Activated T-helper 1 cell treated with anti-CD3 and anti-CD28 coated beads, Interleukin-12 subunit alpha, Interleukin-12 subunit beta, Interleukin-2, Interleukin-4 antibody, amounts not matched to agents 30 ng/mL and 10 ng/mL and 1 ng/mL, durations not matched to agents 14 hours and 24 hours and 36 hours (primary cell): ENCODE data around the gene AACS. TPM values are rescaled to one million over a fixed set of nuclear protein-coding genes. Genes with fewer than 3 reads are reported as not detected.

ENCODE experiments used
- DNase-seq: peaks from one replicate; pipeline ENCODE4 v3.0.0; 2021; ENCODE audit warnings: low spot score
- H3K27ac Mint-ChIP-seq: one replicate; pipeline ENCODE4 v1.8.0; 2021; ENCODE audit warnings: mild to moderate bottlenecking, mixed read lengths
- H3K27me3 Mint-ChIP-seq: one replicate; pipeline ENCODE4 v1.8.0; 2022; ENCODE audit warnings: mild to moderate bottlenecking, moderate library complexity, mixed read lengths; ENCODE audit not compliant: insufficient read depth
- H3K36me3 Mint-ChIP-seq: one replicate; pipeline ENCODE4 v1.8.0; 2021; ENCODE audit warnings: low read depth, mixed read lengths
- H3K4me1 Mint-ChIP-seq: one replicate; pipeline ENCODE4 v1.8.0; 2021; ENCODE audit warnings: low read depth, mixed read lengths
- H3K4me3 Mint-ChIP-seq: one replicate; pipeline ENCODE4 v1.8.0; 2021; ENCODE audit warnings: mild to moderate bottlenecking, moderate library complexity, mixed read lengths
- H3K9me3 Mint-ChIP-seq: one replicate; pipeline ENCODE4 v1.8.0; 2021; ENCODE audit warnings: mixed read lengths
- intact Hi-C: fragments of 100-400 bp; cut with micrococcal nuclease; formaldehyde crosslinking; loops from one replicate; pipeline ENCODE4 v1.15.1; 2024
- total RNA-seq: library from RNA; stranded (reverse); gene quantifications from 2 replicates; pipeline ENCODE4 v1.2.3, GENCODE V29; 2022

The AACS gene
- total RNA-seq, 1 donor from 2014 or later = 27.8 TPM

GRCh38 chr12:125160281-125160955 lies 95.2 kb downstream of the AACS start:
- Mint-ChIP-seq H3K4me1 (no peaks in the 10 kb centered on the region), H3K27ac (no peak overlapping the region), H3K36me3 (no peaks in the 10 kb centered on the region), H3K27me3 (peaks cover 2% of the 10 kb centered on the region), H3K4me3 (no peak overlapping the region), H3K9me3 (no peaks in the 10 kb centered on the region)
- intact Hi-C loops = no loop called here
- no peak for DNase-seq

- Mint-ChIP-seq H3K4me3 (no peak overlapping the region), H3K27ac (no peak overlapping the region), H3K9me3 (no peaks in the 10 kb centered on the region), H3K36me3 (no peaks in the 10 kb centered on the region), H3K4me1 (no peaks in the 10 kb centered on the region), H3K27me3 (peaks cover 2% of the 10 kb centered on the region)
- intact Hi-C loops = no loop called here
- no peak for DNase-seq
Observed at GRCh38 chr12:125161712-125162022, 96.4 kb downstream of the AACS start.

DNA sequence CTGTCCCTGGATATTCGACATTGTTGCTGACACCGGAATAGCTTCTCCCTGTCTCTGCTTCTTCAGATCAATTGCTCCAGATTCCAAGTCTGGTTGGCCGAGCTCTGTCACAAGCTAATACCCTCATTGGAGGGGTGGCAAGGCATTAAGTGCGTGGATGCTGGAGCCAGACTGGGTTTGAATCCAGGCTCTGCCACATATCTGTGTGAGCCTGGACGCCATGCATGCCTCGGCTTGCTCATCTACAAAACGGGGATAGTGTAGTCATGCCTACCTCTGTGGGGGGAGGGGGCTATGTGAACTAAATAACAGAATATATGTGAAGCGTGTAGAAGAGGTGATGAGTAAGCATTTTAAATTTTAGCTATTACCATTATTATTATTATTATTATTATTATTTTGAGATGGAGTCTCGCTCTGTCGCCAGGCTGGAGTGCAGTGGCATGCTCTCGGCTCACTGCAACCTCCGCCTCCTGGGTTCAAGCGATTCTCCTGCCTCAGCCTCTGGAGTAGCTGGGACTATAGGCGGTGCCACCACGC lies 97.3 kb downstream of the AACS start:
- Mint-ChIP-seq H3K4me1 (no peaks in the 10 kb centered on the region), H3K4me3 (no peak overlapping the region), H3K9me3 (no peaks in the 10 kb centered on the region), H3K27me3 (peaks cover 4% of the 10 kb centered on the region), H3K36me3 (no peaks in the 10 kb centered on the region), H3K27ac (no peak overlapping the region)
- no peak for DNase-seq
- intact Hi-C loops = no loop called here

GRCh38 chr12:125163148-125163547 lies 97.9 kb downstream of the AACS start:
- intact Hi-C loops = no loop called here
- no peak for DNase-seq
- peaks cover 8% of the 10 kb centered on the region for H3K27me3 Mint-ChIP-seq
- no peaks in the 10 kb centered on the region for H3K9me3 Mint-ChIP-seq
- no peak overlapping the region for H3K4me3 Mint-ChIP-seq
- H3K4me1 Mint-ChIP-seq = no peaks in the 10 kb centered on the region
- no peak overlapping the region for H3K27ac Mint-ChIP-seq
- no peaks in the 10 kb centered on the region for H3K36me3 Mint-ChIP-seq

DNA sequence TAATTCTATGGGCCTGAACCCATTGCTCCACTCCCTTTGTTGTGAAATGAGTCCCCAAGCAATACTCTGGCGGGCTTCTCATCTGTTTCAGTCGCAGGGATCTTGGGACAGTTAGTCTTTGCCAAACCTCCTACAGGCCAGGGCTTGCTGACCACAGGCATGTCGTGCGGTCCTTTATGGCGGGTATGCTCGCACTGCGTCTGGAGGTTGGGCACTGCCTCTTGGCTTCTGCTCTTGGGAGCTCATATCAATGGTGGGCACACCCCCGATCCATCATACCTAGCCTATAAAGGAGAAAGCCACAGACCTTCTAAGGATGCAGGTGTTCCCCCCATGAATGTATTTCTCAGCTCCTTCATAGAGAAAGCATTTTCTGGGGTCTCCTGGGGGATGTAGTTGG lies 99.3 kb downstream of the AACS start:
- H3K9me3 Mint-ChIP-seq = no peaks in the 10 kb centered on the region
- H3K36me3 Mint-ChIP-seq = no peaks in the 10 kb centered on the region
- DNase-seq = no peak
- intact Hi-C loops = no loop called here
- H3K27ac Mint-ChIP-seq = no peak overlapping the region
- H3K27me3 Mint-ChIP-seq = peaks cover 8% of the 10 kb centered on the region
- H3K4me3 Mint-ChIP-seq = no peak overlapping the region
- no peaks in the 10 kb centered on the region for H3K4me1 Mint-ChIP-seq

DNA sequence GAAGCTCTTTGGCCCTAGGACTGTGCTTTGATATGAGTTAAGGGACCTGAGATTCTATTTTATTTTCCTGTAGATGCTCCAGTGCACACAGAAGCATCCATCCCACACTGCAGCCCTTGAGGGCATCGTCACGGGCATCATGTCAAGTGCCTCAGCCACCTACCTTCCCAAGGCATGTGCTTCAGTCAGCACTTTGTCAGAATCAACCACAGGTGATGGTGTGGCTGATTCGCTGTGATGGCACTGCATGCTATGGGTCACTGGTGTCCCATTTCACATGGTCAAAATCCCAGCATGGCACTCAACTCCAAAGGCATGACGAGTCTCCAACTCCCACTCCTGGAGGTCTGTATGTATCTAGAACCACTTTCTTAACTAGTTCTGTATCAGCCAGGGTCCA lies 100.8 kb downstream of the AACS start:
- no peaks in the 10 kb centered on the region for H3K4me1 Mint-ChIP-seq
- no peak overlapping the region for H3K4me3 Mint-ChIP-seq
- no peak for DNase-seq
- no peak overlapping the region for H3K27ac Mint-ChIP-seq
- intact Hi-C loops = no loop called here
- no peaks in the 10 kb centered on the region for H3K9me3 Mint-ChIP-seq
- H3K27me3 Mint-ChIP-seq = peaks cover 11% of the 10 kb centered on the region
- H3K36me3 Mint-ChIP-seq = no peaks in the 10 kb centered on the region

DNA sequence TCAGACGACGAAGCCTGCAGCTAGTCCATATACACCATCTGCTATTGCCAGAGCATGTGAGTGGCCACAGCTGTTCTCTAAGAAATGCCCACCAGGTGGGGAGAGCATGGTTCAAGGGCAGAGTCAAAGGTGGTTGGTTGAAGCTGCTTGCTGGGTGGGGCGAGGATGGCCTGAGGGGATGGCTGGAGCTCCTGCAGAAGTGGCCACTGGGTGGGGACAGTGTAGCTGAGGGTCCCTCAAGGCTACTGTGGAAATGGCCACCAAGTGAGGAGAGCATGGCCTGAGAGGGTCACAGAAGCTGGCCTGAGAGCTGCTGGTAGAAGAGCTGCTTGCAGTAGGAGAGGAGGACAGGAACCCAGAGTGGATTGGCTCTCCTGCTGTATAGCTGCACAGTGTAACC lies 102.4 kb downstream of the AACS start:
- H3K4me3 Mint-ChIP-seq = no peak overlapping the region
- DNase-seq = no peak
- H3K36me3 Mint-ChIP-seq = no peaks in the 10 kb centered on the region

GRCh38 chr12:125169451-125169850 lies 104.2 kb downstream of the AACS start:
- Mint-ChIP-seq H3K27ac (no peak overlapping the region), H3K9me3 (no peaks in the 10 kb centered on the region), H3K27me3 (peaks cover 10% of the 10 kb centered on the region), H3K4me1 (no peaks in the 10 kb centered on the region), H3K4me3 (no peak overlapping the region), H3K36me3 (no peaks in the 10 kb centered on the region)
- no peak for DNase-seq
- intact Hi-C loops = no loop called here

More for the DNA sequence above, 102.4 kb downstream of the AACS start:
- no peaks in the 10 kb centered on the region for H3K4me1 Mint-ChIP-seq
- intact Hi-C loops = no loop called here
- no peaks in the 10 kb centered on the region for H3K9me3 Mint-ChIP-seq
- no peak overlapping the region for H3K27ac Mint-ChIP-seq
- H3K27me3 Mint-ChIP-seq = peaks cover 10% of the 10 kb centered on the region

DNA sequence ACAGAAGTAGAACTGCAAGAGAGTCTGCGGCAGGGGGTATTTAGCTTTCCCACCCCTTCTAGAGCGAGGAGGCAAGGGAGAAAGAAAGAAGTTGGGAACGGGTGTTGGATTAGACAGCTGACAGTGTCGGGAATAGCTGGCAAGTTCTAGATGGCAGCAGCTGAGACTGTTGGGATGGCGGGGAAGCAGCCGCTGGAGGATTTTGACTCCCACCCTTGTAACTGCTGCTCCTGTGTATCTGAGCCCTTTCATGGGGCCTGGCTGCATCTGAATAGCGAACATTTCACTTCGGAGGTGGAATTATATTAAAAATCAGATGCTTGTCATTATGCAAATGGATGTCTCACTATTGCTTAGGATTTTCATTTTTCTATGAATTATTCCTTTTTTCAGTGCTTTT lies 104.6 kb downstream of the AACS start:
- no peak for DNase-seq
- peaks cover 10% of the 10 kb centered on the region for H3K27me3 Mint-ChIP-seq
- intact Hi-C loops = no loop called here
- no peak overlapping the region for H3K4me3 Mint-ChIP-seq
- no peaks in the 10 kb centered on the region for H3K36me3 Mint-ChIP-seq
- no peaks in the 10 kb centered on the region for H3K4me1 Mint-ChIP-seq
- H3K27ac Mint-ChIP-seq = no peak overlapping the region
- no peaks in the 10 kb centered on the region for H3K9me3 Mint-ChIP-seq

GRCh38 chr12:125171267-125171666 lies 106.0 kb downstream of the AACS start:
- no peak for DNase-seq
- Mint-ChIP-seq H3K9me3 (no peaks in the 10 kb centered on the region), H3K4me1 (no peaks in the 10 kb centered on the region), H3K27me3 (peaks cover 13% of the 10 kb centered on the region), H3K36me3 (no peaks in the 10 kb centered on the region), H3K4me3 (no peak overlapping the region), H3K27ac (no peak overlapping the region)
- intact Hi-C loops = no loop called here

DNA sequence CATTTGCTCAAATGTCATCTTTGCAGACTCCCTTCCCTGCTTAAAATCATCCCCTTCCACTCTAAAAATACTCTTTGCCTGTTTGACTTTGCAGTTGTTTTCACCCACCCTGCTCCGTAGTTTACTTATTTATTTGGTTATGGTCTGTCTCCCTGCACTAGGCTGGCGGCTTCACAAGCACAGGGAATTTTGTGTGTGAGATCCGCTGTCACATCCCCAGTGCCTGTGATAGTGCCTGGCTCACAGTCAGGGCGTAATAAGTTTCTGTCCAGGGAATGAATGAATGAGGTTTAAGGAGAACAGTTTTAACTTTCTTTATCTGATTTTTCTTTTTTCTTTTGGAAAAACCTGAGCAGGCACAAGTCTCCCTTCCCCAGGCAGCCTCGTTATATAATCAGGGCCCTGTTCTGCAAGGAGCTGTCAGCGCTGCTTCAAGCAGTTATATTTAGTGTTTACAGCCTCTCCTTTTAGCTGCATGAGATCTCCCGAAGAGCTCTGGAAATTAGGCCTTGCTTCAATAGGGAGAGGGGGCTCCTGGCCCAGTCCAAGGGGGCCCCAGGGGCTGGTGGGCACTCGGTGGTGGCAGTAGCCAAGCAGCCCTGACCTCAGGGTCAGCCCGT lies 107.1 kb downstream of the AACS start:
- Mint-ChIP-seq H3K4me3 (no peak overlapping the region), H3K36me3 (no peaks in the 10 kb centered on the region), H3K27me3 (peaks cover 13% of the 10 kb centered on the region), H3K9me3 (no peaks in the 10 kb centered on the region), H3K4me1 (no peaks in the 10 kb centered on the region), H3K27ac (no peak overlapping the region)
- DNase-seq = no peak
- intact Hi-C loops = no loop called here

- intact Hi-C loops = no loop called here
- Mint-ChIP-seq H3K4me1 (no peaks in the 10 kb centered on the region), H3K27me3 (peaks cover 4% of the 10 kb centered on the region), H3K9me3 (no peaks in the 10 kb centered on the region), H3K27ac (no peak overlapping the region), H3K4me3 (no peak overlapping the region), H3K36me3 (no peaks in the 10 kb centered on the region)
- no peak for DNase-seq
Observed at GRCh38 chr12:125175576-125175975, 110.3 kb downstream of the AACS start.

DNA sequence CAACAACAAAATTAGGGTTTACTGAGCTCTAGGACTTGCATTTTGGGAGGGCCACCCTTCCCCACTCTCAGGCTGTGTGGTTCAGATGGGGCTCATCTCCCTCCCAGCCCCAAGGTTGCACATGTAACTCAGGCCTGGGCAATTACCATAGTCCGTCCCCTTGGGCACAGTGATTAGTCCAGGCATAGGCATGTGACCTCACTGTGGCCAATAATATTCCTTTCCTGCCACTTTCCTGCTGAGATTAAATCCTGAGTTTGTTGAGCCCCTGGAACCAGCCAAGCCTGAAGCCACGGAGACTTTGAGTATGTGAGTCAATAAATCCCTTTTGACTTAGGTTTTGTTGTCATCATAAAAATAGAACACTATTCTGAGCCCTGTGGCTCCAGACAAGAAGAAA lies 113.0 kb downstream of the AACS start:
- Mint-ChIP-seq H3K4me1 (no peaks in the 10 kb centered on the region), H3K4me3 (no peak overlapping the region)
- no peak for DNase-seq

More for the DNA sequence above, 113.0 kb downstream of the AACS start:
- no peak overlapping the region for H3K27ac Mint-ChIP-seq
- H3K27me3 Mint-ChIP-seq = peaks cover 11% of the 10 kb centered on the region
- no peaks in the 10 kb centered on the region for H3K36me3 Mint-ChIP-seq
- no peaks in the 10 kb centered on the region for H3K9me3 Mint-ChIP-seq
- intact Hi-C loops = no loop called here
